Spleen (tissue), 7 donors: ENCODE measurements around the gene CFAP45.

Source experiments
- CTCF ChIP-seq, 11 experiments: fragments of 200-600 bp in 7 of 11; fragments of 450-650 bp in 4 of 11; sonication (generic) in 4 of 11; IDR thresholded peaks in 8 of 11; conservative IDR thresholded peaks in 3 of 11; 1 replicate in 7 of 11; 2 replicates in 4 of 11; pipeline versions ENCODE4 v1.4.0 to v1.8.0; 2016 to 2021; ENCODE audit warnings: antibody characterized with exemption in 11 of 11, inconsistent platforms in 4 of 11, mild to moderate bottlenecking in 1 of 11
- POLR2A ChIP-seq, 3 donors: fragments of 450-650 bp; IDR thresholded peaks; one replicate each; pipeline ENCODE4 v1.5.1; 2017; ENCODE audit warnings: antibody characterized with exemption in 3 of 3, mild to moderate bottlenecking in 1 of 3
- POLR2AphosphoS5 ChIP-seq, 3 donors: sonication (generic); formaldehyde crosslinking; IDR thresholded peaks; one replicate each; pipeline ENCODE4 v1.5.1; 2017; ENCODE audit warnings: antibody characterized with exemption in 3 of 3
- donor health status: DM: no; HTN: no; CAD: no; lungs with moderate emphysema.
- donor health status: DM: no; HTN: no; CAD: no.
- donor health status: DM: no; HTN: no; CAD: no.

GRCh38 chr1:159895286-159895685 is 4.7 kb downstream of the CFAP45 start:
- TF ChIP-seq CTCF (IDR thresholded peaks at IDR 0.05 in 8 of 11, conservative IDR thresholded peaks at IDR 0.05 in 3 of 11) (no peak), POLR2AphosphoS5 (IDR thresholded peaks at IDR 0.05) (no peak), POLR2A (IDR thresholded peaks at IDR 0.05) (no peak)
